Transverse colon (tissue), 4 donors: Measurements from ENCODE around the gene JKAMP. TPM values are rescaled to one million over a fixed set of nuclear protein-coding genes. Genes with fewer than 3 reads are reported as not detected.

Experiments used
- DNase-seq: peaks from one replicate; pipeline ENCODE4 v3.0.0-alpha.2; 2019
- H3K27ac ChIP-seq, 4 donors: fragments of 200-600 bp; sonication (generic); 2 replicates each; pipeline ENCODE4 v1.5.1; 2016 to 2018; ENCODE audit warnings: inconsistent platforms in 4 of 4
- H3K27me3 ChIP-seq: fragments of 200-600 bp; sonication (generic); 2 replicates; pipeline ENCODE4 v1.5.1; 2017; ENCODE audit warnings: inconsistent platforms
- H3K36me3 ChIP-seq, 4 donors: fragments of 200-600 bp; sonication (generic); 2 replicates each; pipeline ENCODE4 v1.5.1; 2017 to 2019; ENCODE audit warnings: inconsistent platforms in 4 of 4
- H3K4me1 ChIP-seq, 4 donors: fragments of 200-600 bp; sonication (generic); 2 replicates each; pipeline ENCODE4 v1.5.1; 2017 to 2020; ENCODE audit warnings: inconsistent platforms in 4 of 4
- H3K4me3 ChIP-seq, 4 donors: fragments of 200-600 bp; sonication (generic); 1 replicate in 1 of 4; 2 replicates in 3 of 4; pipeline versions ENCODE4 v1.5.1 to v1.6.1; 2017 to 2019; ENCODE audit warnings: inconsistent platforms in 4 of 4
- H3K9me3 ChIP-seq, 2 donors: fragments of 200-600 bp; sonication (generic); 2 replicates each; pipeline ENCODE4 v1.5.1; 2017 to 2019; ENCODE audit warnings: inconsistent platforms in 2 of 2
- CTCF ChIP-seq, 5 experiments: fragments of 200-600 bp in 3 of 5; fragments of 450-650 bp in 2 of 5; sonication (generic) in 3 of 5; IDR thresholded peaks; 1 replicate in 2 of 5; 2 replicates in 3 of 5; pipeline ENCODE4 v1.5.1; 2016 to 2017; ENCODE audit warnings: antibody characterized with exemption in 5 of 5, inconsistent platforms in 3 of 5, mild to moderate bottlenecking in 2 of 5, moderate library complexity in 1 of 5
- EP300 ChIP-seq: sonication (generic); formaldehyde crosslinking; IDR thresholded peaks from one replicate; pipeline ENCODE4 v1.6.1; 2017; ENCODE audit warnings: antibody characterized with exemption, low read depth
- POLR2A ChIP-seq: fragments of 450-650 bp; IDR thresholded peaks from one replicate; pipeline ENCODE4 v1.6.1; 2016; ENCODE audit warnings: antibody characterized with exemption, mild to moderate bottlenecking, moderate library complexity
- POLR2AphosphoS5 ChIP-seq, 3 donors: sonication (generic); formaldehyde crosslinking; IDR thresholded peaks; one replicate each; pipeline ENCODE4 v1.6.1; 2016; ENCODE audit warnings: antibody characterized with exemption in 3 of 3
- WGBS, 2 donors: methylation state at CpG; one replicate each; pipeline ENCODE4 v1.1.5; 2018; ENCODE audit warnings: low coverage in 1 of 2; 5-methylcytosine and 5-hydroxymethylcytosine counted together
- in situ Hi-C, 4 donors: fragments of 200-750 bp; cut with MboI; loops; one replicate each; pipeline versions ENCODE4 v1.15.0 to v1.15.1; 2017; ENCODE audit warnings: low sequenced_read_pairs in 3 of 4, low pct_ligation_motif_present in 1 of 4, low pct_unique_long_range_greater_than_20kb in 1 of 4
- intact Hi-C: fragments of 100-400 bp; cut with DNase I; formaldehyde crosslinking; loops from one replicate; pipeline ENCODE4 v1.15.1; 2023; ENCODE audit warnings: low total_unique reads
- total RNA-seq, 4 donors: library from RNA; depleted of rRNA; stranded (reverse); fragments of >200 nt; gene quantifications; one replicate each; pipeline ENCODE4 v1.1.0, GENCODE V29; 2016

JKAMP gene
- total RNA-seq, 4 donors from 2014 or later = 12.9 to 66.8 (median 36.0) TPM

GRCh38 chr14:59543873-59544272, 59.6 kb downstream of the JKAMP start:
- in situ Hi-C loops = no loop called here

DNA sequence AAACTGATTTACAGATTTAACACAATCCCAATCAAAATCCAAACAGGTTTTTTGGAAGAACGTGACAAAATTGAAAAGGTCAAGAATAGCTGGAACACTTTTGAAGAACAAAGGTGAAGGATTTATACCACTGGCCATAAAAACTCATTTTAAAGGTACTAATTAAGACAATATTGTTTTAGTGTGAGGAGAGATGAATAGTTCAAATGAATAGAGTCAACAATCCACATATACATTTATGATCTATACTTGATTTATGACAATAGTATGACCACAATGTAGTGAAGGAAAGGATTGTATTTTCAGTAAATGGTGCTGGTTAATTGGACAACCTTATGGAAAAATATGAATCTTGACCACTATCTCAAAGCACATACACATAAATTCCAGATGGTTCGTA, 63.0 kb downstream of the JKAMP start:
- DNase-seq = no peak
- in situ Hi-C loops = no loop called here
- Histone ChIP-seq H3K36me3 (no peaks in the 10 kb centered on the region), H3K4me1 (peaks cover 0 to 5% (median 1%) of the 10 kb centered on the region in 4 donors), H3K9me3 (no peaks in the 10 kb centered on the region), H3K4me3 (no peak overlapping the region), H3K27ac (no peak overlapping the region), H3K27me3 (no peaks in the 10 kb centered on the region)
- intact Hi-C loops = no loop called here
- TF ChIP-seq EP300 = no peak
- no peak for TF ChIP-seq POLR2A
- no peak for TF ChIP-seq CTCF (IDR thresholded peaks at IDR 0.05)
- no peak for TF ChIP-seq POLR2AphosphoS5 (IDR thresholded peaks at IDR 0.05)
- 47 to 49% methylated on average over 2 of the region's 2 CpGs for WGBS, 2 donors

More at GRCh38 chr14:59543873-59544272, 59.6 kb downstream of the JKAMP start:
- peaks cover 0 to 5% (median 1%) of the 10 kb centered on the region in 4 donors for H3K4me1 ChIP-seq
- no peak for DNase-seq
- H3K9me3 ChIP-seq = no peaks in the 10 kb centered on the region
- H3K27ac ChIP-seq = no peak overlapping the region
- WGBS, 2 donors = 50 to 60% methylated on average over 3 to 7 of the region's 7 CpGs
- intact Hi-C loops = no loop called here
- TF ChIP-seq EP300 (no peak), POLR2AphosphoS5 (IDR thresholded peaks at IDR 0.05) (no peak), CTCF (IDR thresholded peaks at IDR 0.05) (no peak), POLR2A (no peak)
- no peaks in the 10 kb centered on the region for H3K36me3 ChIP-seq
- H3K27me3 ChIP-seq = no peaks in the 10 kb centered on the region
- H3K4me3 ChIP-seq = no peak overlapping the region

Other genes starting within 250 kb of the JKAMP start
- 1 to 10 TPM in 3 of 4 donors, not detected in 1; 1.5 to 7.4 (median 5.2) TPM for gene GPR135, start 19.1 kb upstream of the JKAMP start, total RNA-seq
- gene L3HYPDH, start 109 bp upstream of the JKAMP start, total RNA-seq = 100 to 1,000 TPM in 1 of 4 donors, 10 to 100 TPM in 3; 16.1 to 125 (median 37.6) TPM
- under 1 TPM in 2 of 4 donors, not detected in 2; 0.27 to 0.95 TPM for gene CCDC175, start 92.3 kb downstream of the JKAMP start, total RNA-seq